Retinal pigment epithelial cell (primary cell): ENCODE data around the gene VWA8.
"Not testable (repeated sequence)": the region's sequence is repeated elsewhere in the genome, so short reads cannot be mapped to it uniquely, and the experiment has no call there.

Source experiments
- DNase-seq: peaks from one replicate; pipeline ENCODE4 v3.0.0-alpha.2; 2010; ENCODE audit warnings: low read depth
- H3K4me3 ChIP-seq: 2 replicates; pipeline ENCODE4 v1.5.1; 2011; ENCODE audit warnings: mild to moderate bottlenecking, low read length, control low read depth, moderate library complexity
- CTCF ChIP-seq: conservative IDR thresholded peaks from 2 replicates; pipeline ENCODE4 v1.5.1; 2011; ENCODE audit warnings: low read depth, low read length, control low read depth, inconsistent platforms

VWA8 gene

GRCh38 chr13:41811588-41812021 is 149.3 kb downstream of the VWA8 start:
- no peak overlapping the region for H3K4me3 ChIP-seq
- DNase-seq: no peak
- TF ChIP-seq CTCF: no peak

GRCh38 chr13:41809962-41810361 is 150.9 kb downstream of the VWA8 start:
- no peak for DNase-seq
- H3K4me3 ChIP-seq: no peak overlapping the region
- no peak for TF ChIP-seq CTCF

DNA sequence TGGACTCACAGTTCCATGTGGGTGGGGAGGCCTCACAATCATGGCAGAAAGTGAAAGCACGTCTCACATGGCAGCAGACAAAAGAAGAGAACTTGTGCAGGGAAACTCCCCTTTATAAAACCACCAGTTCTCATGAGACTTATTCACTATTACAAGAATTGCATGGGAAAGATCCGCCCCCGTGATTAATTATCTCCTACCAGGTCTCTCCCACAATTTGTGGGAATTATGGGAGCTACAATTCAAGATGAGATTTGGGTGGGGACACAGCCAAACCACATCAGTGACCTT is 157.5 kb downstream of the VWA8 start:
- not testable (repeated sequence) for DNase-seq, H3K4me3 ChIP-seq

DNA sequence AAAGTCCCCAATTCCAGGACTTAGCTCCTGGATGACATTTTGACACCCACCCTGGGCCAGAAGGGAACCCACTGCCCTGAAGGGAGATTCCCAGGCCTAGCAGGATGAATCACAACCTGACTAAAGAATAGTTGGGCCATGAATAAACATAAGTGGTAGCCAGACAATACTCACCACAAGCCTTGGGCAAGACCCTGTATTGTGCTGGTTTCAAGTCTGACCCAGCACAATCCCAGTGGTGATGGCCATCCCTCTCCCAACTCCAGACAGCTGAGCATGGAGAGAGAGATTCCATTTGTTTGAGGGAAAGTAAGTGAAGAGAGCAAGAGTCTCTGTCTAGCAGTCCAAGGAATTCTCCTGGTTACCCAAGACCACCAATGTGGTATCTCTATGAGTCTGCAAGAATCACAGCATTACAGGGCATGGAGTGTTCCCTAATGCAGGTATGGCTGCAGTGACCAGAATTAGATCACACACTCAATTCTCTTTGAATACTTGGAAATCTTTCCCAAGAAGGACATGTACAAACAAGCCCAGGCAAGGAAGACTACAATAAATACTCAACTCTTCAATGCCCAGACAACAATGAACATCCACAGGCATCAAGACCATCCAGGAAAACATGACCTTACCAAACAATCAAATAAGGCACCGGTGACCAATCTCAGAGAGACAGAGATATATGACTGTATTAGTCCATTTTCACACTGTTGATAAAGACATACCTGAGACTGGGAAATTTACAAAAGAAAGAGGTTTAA is 158.0 kb downstream of the VWA8 start:
- no peak for TF ChIP-seq CTCF
- DNase-seq: no peak
- no peak overlapping the region for H3K4me3 ChIP-seq

- no peak for TF ChIP-seq CTCF
- no peak overlapping the region for H3K4me3 ChIP-seq
- DNase-seq: no peak
Measured at GRCh38 chr13:41802043-41802683, 158.7 kb downstream of the VWA8 start.

DNA sequence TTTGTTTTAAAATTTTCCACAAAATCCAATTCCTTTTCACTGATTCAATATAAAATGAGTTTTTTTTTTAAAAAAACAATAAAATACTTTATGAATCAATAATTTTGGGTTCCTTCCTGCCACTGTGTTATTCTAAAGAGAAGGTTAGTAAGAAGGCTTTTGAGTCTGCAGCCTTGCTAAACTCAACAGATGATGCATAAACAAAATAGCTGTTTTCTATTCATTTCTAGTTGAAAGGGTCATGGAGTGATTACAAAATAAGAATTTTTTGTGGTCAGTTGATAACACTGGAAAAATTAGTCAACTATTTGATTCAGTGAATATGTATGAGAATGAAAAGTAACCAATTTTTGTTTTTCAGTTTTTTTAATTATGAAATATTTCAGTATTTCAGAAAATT is 169.9 kb downstream of the VWA8 start:
- no peak overlapping the region for H3K4me3 ChIP-seq
- no peak for TF ChIP-seq CTCF
- DNase-seq: no peak

GRCh38 chr13:41788552-41788951 is 172.4 kb downstream of the VWA8 start:
- H3K4me3 ChIP-seq: no peak overlapping the region
- no peak for TF ChIP-seq CTCF
- no peak for DNase-seq
